ENCODE measurements around the gene PTGDS. TPM values are rescaled to one million over a fixed set of nuclear protein-coding genes. Genes with fewer than 3 reads are reported as not detected.
A peak's percentile ranks its signal among the peaks of the same experiment; 100 is the strongest.

The PTGDS gene
- total RNA-seq, 1 experiment from 2014 or later: 3.6 TPM

DNA sequence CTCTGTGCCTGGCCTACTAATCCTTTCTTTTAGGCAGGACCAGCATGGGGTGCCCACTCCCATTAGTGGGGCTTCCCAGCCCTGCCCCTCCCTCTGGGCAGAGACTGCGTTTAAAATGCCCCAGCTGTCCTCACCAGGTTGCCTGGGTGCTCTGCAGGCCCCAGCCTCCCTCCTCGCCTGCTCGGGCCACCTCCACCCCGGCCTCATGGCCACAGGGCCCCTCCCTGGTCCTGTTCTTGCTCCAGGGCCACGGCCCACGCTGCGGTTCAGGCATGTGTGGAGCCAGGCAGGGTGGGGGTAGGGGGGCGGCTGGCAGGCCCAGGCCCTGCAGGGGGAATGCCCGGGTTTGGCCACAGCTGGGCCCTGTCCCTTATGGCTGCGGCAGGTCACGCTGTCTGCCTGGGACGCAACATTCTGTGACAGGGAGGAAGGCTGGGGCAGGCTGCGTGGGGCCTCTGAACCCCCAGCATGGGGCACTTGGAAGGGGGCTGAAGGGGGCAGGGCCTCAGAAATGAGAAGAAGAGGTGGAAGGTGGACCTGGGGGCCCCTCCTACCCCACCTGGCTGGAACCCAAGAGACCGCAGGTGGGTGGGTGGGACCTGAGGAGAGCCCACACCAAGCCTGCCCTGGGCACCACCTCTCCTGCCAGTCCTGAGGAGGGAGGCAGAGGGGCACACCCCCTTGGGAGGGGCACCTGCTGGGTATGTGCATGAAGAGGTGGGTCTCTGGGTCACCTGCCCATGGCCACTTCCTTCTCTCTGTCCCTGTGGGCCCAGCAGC is 25.6 kb upstream of the PTGDS start, which contains the start of gene LCN12:
Gene LCN12 (plus strand): TSS at position 733 of the 780 bp plus-strand sequence. CDS start 55 bp downstream, outside the sequence.
- H3K23ac ChIP-seq (ENCODE audit: insufficient read length, low read depth, low read length): no peak within 1 kb of the TSS
- peak within 1 kb of the TSS in 1 of 3 experiments; percentile 90; a peak in 1 of 7 replicates for H3K27ac Mint-ChIP-seq
- H3K27ac ChIP-seq (ENCODE audit: insufficient read length, low read depth, low read length): no peak within 1 kb of the TSS
- no peaks in the 10 kb centered on the region for H3K79me2 ChIP-seq (ENCODE audit: insufficient read depth, low read length)
- no peak within 1 kb of the TSS for H3K4ac ChIP-seq (ENCODE audit: low read depth, low read length)
- H3K79me1 ChIP-seq (ENCODE audit: insufficient read depth, low read depth, low read length, poor library complexity, severe bottlenecking): no peaks in the 10 kb centered on the region
- H3K4me1 Mint-ChIP-seq: peaks cover 8 to 12% of the 10 kb centered on the region in 2 experiments
- no peak within 1 kb of the TSS for H4K8ac ChIP-seq (replicated peaks; ENCODE audit: insufficient read length, low read depth, low read length)
- H2BK20ac ChIP-seq (ENCODE audit: low read depth, low read length, poor library complexity, severe bottlenecking): no peak within 1 kb of the TSS
- H3K4me1 ChIP-seq (ENCODE audit: insufficient read depth, low read length): no peaks in the 10 kb centered on the region
- no peaks in the 10 kb centered on the region for H3K9me3 ChIP-seq (ENCODE audit: control insufficient read depth, low read depth, low read length)
- no peak within 1 kb of the TSS for H3K18ac ChIP-seq (ENCODE audit: insufficient read length, low read depth, low read length)
- H4K20me1 ChIP-seq (ENCODE audit: control insufficient read depth, insufficient read depth, insufficient read length): no peaks in the 10 kb centered on the region
- H4K91ac ChIP-seq (ENCODE audit: insufficient read length, low read depth, low read length): no peak within 1 kb of the TSS
- H3K27me3 ChIP-seq (ENCODE audit: insufficient read depth, low read length): no peaks in the 10 kb centered on the region
- peaks cover 5% of the 10 kb centered on the region for H3K23me2 ChIP-seq (ENCODE audit: insufficient read length, low read depth, low read length, poor library complexity, severe bottlenecking)
- H3K9me3 Mint-ChIP-seq: peaks cover 4 to 5% of the 10 kb centered on the region in 2 experiments; a peak in 4 of 5 replicates
- H3K4me3 Mint-ChIP-seq: peak within 1 kb of the TSS in 1 of 2 experiments; percentile 35; a peak in 1 of 5 replicates
- H3K56ac ChIP-seq (ENCODE audit: insufficient read length, low read depth, low read length): no peak within 1 kb of the TSS
- H2BK15ac ChIP-seq (ENCODE audit: low read depth, low read length): no peak within 1 kb of the TSS
- H2BK12ac ChIP-seq (ENCODE audit: insufficient read length, low read depth, low read length): no peak within 1 kb of the TSS
- H2BK120ac ChIP-seq (ENCODE audit: low read depth, low read length, poor library complexity, severe bottlenecking): no peak within 1 kb of the TSS
- DNase-seq: no peak
- H3K27me3 Mint-ChIP-seq (ENCODE audit: low read depth): 0 out of 2 replicates have a peak, but pooled peaks cover 3% of the 10 kb centered on the region
- no peak within 1 kb of the TSS for H2AFZ ChIP-seq (ENCODE audit: low read length)
- H3K4me2 ChIP-seq (ENCODE audit: insufficient read depth, insufficient read length, low read length): no peak within 1 kb of the TSS
- H3K14ac ChIP-seq (ENCODE audit: insufficient read depth, low read length): no peak within 1 kb of the TSS
- no peaks in the 10 kb centered on the region; a peak in 1 of 7 replicates for H3K36me3 Mint-ChIP-seq (ENCODE audit: insufficient read depth in 1 of 3, low read depth in 3 of 3)
- no peak within 1 kb of the TSS for H4K5ac ChIP-seq (ENCODE audit: insufficient read length, low read depth, low read length)
- no peak within 1 kb of the TSS for H2AK5ac ChIP-seq (ENCODE audit: insufficient read length, low read length)
- no peak within 1 kb of the TSS for H3K9ac ChIP-seq (ENCODE audit: extremely low read depth, insufficient read length, low read length)
- H3T11ph ChIP-seq (ENCODE audit: low read length): no peak within 1 kb of the TSS
- WGBS (ENCODE audit: extremely low coverage, insufficient read length, low lambda C conversion rate): no CpG with 5 or more reads among the region's 14 CpGs
- TF ChIP-seq, protein P1, sequence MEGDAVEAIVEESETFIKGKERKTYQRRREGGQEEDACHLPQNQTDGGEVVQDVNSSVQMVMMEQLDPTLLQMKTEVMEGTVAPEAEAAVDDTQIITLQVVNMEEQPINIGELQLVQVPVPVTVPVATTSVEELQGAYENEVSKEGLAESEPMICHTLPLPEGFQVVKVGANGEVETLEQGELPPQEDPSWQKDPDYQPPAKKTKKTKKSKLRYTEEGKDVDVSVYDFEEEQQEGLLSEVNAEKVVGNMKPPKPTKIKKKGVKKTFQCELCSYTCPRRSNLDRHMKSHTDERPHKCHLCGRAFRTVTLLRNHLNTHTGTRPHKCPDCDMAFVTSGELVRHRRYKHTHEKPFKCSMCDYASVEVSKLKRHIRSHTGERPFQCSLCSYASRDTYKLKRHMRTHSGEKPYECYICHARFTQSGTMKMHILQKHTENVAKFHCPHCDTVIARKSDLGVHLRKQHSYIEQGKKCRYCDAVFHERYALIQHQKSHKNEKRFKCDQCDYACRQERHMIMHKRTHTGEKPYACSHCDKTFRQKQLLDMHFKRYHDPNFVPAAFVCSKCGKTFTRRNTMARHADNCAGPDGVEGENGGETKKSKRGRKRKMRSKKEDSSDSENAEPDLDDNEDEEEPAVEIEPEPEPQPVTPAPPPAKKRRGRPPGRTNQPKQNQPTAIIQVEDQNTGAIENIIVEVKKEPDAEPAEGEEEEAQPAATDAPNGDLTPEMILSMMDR (conservative IDR thresholded peaks at IDR 0.05): no peak
- no peak within 1 kb of the TSS for H2BK5ac ChIP-seq (ENCODE audit: insufficient read length, low read length)
